Measurements from ENCODE around the gene TEPSIN.
A peak's percentile ranks its signal among the peaks of the same experiment; 100 is the strongest.

TEPSIN gene

DNA sequence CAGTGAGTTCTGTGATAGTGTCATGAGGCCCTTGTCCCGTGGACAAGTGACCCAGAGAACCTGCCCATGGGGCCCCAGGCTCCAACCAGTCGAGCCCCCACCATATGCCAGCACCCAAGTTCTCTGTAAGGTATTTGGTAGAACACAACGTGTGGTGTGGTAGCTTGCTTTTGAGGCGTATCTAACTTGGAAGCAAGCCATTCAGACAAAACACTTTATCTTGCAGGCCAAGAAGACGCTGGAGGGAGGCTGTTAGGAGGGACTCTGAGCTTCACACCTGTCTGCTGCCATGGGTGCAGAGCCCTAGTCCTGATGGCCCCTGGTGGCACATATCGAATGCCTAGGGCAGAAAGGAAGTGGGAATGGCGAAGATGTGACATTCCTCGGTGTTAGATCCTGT is 1.9 kb upstream of the TEPSIN start:
- ATAC-seq: no peak
- TF ChIP-seq TCF4 (CRISPR knock-in tag; IDR thresholded peaks at IDR 0.05; ENCODE audit: borderline replicate concordance) (no peak), ZNF70 (CRISPR knock-in tag; IDR thresholded peaks at IDR 0.05) (no peak), BACH2 (CRISPR knock-in tag; IDR thresholded peaks at IDR 0.05; ENCODE audit: borderline replicate concordance) (no peak), ZNF8 (CRISPR knock-in tag; IDR thresholded peaks at IDR 0.05) (no peak), OSR1 (CRISPR knock-in tag; IDR thresholded peaks at IDR 0.05) (no peak), TOX (CRISPR knock-in tag; IDR thresholded peaks at IDR 0.05; ENCODE audit: borderline replicate concordance) (no peak)

DNA sequence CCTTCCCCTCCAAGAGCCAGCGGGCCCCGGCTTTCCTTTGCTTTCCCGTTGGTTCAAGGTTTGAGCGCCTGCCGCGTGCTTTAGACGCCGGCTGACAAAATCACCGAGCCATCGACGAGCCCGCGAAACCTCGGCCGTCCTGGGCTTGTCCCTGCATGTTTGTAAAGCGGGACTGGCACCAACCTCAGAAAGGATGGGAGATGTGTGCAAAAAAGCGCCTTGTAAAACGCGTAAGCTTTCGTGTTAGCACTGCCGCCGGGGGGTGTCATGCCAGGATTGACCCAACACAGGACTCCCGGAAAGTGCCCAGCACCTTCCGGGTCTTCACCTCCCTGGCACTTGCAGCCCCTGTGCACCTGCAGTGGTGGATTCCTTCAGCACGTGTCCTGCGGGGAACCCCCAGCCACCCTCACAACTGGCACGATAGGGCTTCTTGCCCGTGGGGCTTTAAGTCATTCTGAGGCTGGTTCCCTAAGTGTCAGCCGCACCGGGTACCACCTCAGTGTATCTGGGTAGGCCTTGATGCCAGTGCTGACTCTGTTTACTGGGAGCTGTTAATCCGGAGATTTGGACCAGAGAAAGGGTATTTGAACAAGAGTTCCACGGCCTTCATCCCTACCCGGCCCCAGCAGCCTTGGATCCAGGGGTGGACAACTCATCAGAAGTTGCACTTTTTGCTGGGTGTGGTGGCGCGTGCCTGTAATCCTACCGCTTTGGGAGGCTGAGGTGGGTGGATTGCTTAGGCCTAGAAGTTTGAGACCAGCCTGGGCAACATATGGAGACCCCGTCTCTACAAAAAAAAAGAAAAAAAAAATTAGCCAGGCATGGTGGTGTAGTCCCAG is 1.1 kb upstream of the TEPSIN start:
- no peak for ATAC-seq
- TF ChIP-seq ZNF70 (CRISPR knock-in tag; IDR thresholded peaks at IDR 0.05): no peak
- TF ChIP-seq ARNTL (CRISPR knock-in tag; IDR thresholded peaks at IDR 0.05; ENCODE audit: borderline replicate concordance, low read depth): no peak
- no peak; the same call in 1 of the 2 replicates for TF ChIP-seq GLIS3 (CRISPR knock-in tag; IDR thresholded peaks at IDR 0.05)

DNA sequence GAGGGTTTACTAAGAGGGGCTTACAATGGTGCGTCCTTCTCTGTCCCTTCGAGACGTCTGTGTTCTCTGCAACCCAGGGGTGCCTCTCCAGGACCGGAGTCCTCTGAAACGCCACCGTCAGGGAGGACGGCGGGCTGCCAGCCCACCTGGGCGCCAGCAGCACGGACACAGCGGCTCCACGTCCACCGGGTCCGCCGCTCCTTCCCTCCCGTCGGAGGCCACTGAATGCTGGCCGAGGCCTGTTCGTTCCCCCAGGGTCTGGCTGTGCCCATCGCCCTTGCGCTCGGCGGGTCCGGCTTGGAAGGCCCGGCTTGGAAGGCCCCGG is 403 bp downstream of the TEPSIN start:
- TF ChIP-seq PPARA (CRISPR knock-in tag; IDR thresholded peaks at IDR 0.05; ENCODE audit: borderline replicate concordance): no peak
- TF ChIP-seq GLIS3 (CRISPR knock-in tag; IDR thresholded peaks at IDR 0.05): no peak
- TF ChIP-seq ZFP3 (CRISPR knock-in tag; IDR thresholded peaks at IDR 0.05): no peak
- TF ChIP-seq, protein P1, sequence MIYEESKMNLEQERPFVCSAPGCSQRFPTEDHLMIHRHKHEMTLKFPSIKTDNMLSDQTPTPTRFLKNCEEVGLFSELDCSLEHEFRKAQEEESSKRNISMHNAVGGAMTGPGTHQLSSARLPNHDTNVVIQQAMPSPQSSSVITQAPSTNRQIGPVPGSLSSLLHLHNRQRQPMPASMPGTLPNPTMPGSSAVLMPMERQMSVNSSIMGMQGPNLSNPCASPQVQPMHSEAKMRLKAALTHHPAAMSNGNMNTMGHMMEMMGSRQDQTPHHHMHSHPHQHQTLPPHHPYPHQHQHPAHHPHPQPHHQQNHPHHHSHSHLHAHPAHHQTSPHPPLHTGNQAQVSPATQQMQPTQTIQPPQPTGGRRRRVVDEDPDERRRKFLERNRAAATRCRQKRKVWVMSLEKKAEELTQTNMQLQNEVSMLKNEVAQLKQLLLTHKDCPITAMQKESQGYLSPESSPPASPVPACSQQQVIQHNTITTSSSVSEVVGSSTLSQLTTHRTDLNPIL (CRISPR knock-in tag; IDR thresholded peaks at IDR 0.05; ENCODE audit: low read depth): no peak
- TF ChIP-seq, protein P2, sequence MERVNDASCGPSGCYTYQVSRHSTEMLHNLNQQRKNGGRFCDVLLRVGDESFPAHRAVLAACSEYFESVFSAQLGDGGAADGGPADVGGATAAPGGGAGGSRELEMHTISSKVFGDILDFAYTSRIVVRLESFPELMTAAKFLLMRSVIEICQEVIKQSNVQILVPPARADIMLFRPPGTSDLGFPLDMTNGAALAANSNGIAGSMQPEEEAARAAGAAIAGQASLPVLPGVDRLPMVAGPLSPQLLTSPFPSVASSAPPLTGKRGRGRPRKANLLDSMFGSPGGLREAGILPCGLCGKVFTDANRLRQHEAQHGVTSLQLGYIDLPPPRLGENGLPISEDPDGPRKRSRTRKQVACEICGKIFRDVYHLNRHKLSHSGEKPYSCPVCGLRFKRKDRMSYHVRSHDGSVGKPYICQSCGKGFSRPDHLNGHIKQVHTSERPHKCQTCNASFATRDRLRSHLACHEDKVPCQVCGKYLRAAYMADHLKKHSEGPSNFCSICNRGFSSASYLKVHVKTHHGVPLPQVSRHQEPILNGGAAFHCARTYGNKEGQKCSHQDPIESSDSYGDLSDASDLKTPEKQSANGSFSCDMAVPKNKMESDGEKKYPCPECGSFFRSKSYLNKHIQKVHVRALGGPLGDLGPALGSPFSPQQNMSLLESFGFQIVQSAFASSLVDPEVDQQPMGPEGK (CRISPR knock-in tag; IDR thresholded peaks at IDR 0.05; ENCODE audit: borderline replicate concordance): no peak
- TF ChIP-seq ZNF8 (CRISPR knock-in tag; IDR thresholded peaks at IDR 0.05): no peak
- no peak for TF ChIP-seq ZFP30 (CRISPR knock-in tag; IDR thresholded peaks at IDR 0.05)
- TF ChIP-seq BACH2 (CRISPR knock-in tag; IDR thresholded peaks at IDR 0.05; ENCODE audit: borderline replicate concordance): no peak
- peak; percentile 0; the same call in 2 of the 3 replicates for ATAC-seq

DNA sequence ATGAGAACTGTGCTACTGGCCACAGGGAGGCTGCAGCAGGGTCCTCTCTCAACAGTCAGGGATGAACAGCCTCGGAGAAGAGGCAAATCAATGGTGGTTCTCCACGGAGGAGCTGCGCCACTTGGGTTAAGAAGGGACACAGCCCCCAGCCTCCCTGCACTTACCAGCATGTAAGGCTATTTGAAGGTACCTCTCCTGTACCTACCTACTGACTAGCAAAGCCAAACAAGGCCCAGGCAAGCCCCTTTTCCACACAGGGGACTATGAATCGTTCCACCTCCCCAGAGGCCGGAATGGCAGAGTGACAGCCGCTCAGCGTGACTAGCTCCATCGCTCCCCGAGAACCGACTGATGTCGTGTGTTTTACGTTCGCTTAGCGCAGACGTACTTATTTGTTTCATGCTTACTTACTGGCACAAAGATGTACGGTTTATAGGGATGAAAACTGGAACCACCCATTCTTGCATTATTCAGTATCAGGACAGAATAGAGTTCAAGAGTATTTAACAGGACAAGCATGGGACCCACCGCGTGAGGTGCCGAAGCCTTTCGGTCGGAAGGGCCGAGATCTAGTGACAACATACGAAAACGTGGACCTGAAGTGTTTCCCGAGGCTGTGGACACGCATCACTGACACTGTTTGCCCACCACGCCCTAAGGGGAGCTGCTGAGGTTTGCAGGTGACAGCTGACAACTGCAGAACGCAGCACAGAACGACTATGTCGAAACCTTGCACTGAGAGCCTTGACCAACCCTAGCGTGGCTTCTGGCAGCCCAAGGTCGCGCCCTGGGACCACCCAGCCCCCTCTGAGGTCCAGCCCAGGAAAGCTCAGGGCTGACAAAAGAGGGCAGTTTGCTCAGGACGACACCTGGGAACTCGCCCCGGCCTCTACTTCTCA is 1.0 kb downstream of the TEPSIN start:
- no peak for ATAC-seq
- no peak for TF ChIP-seq ESRRG (CRISPR knock-in tag; IDR thresholded peaks at IDR 0.05)
- TF ChIP-seq ZNF8 (CRISPR knock-in tag; IDR thresholded peaks at IDR 0.05): no peak
- TF ChIP-seq BACH2 (CRISPR knock-in tag; IDR thresholded peaks at IDR 0.05; ENCODE audit: borderline replicate concordance): no peak
- no peak for TF ChIP-seq SNAI2 (CRISPR knock-in tag; IDR thresholded peaks at IDR 0.05)
- no peak for TF ChIP-seq CSDC2 (CRISPR knock-in tag; IDR thresholded peaks at IDR 0.05)
- TF ChIP-seq OSR1 (CRISPR knock-in tag; IDR thresholded peaks at IDR 0.05): no peak
- no peak for TF ChIP-seq PPARA (CRISPR knock-in tag; IDR thresholded peaks at IDR 0.05; ENCODE audit: borderline replicate concordance)
- TF ChIP-seq ZNF565 (CRISPR knock-in tag; conservative IDR thresholded peaks at IDR 0.05; ENCODE audit: low read depth): no peak
- no peak for TF ChIP-seq TSHZ2 (CRISPR knock-in tag; IDR thresholded peaks at IDR 0.05)
- no peak for TF ChIP-seq ZC3H10 (CRISPR knock-in tag; IDR thresholded peaks at IDR 0.05)
- no peak for TF ChIP-seq GLIS3 (CRISPR knock-in tag; IDR thresholded peaks at IDR 0.05)
- no peak for TF ChIP-seq ISL1 (CRISPR knock-in tag; IDR thresholded peaks at IDR 0.05)
- no peak for TF ChIP-seq TOX (CRISPR knock-in tag; IDR thresholded peaks at IDR 0.05; ENCODE audit: borderline replicate concordance)
- TF ChIP-seq, protein P2 (CRISPR knock-in tag; IDR thresholded peaks at IDR 0.05; ENCODE audit: borderline replicate concordance): no peak

Data from SK-N-SH treated with all-trans-retinoic acid at 6 μM for 48 hours (cell line).